ENCODE results near the gene CLCN7.

DNA sequence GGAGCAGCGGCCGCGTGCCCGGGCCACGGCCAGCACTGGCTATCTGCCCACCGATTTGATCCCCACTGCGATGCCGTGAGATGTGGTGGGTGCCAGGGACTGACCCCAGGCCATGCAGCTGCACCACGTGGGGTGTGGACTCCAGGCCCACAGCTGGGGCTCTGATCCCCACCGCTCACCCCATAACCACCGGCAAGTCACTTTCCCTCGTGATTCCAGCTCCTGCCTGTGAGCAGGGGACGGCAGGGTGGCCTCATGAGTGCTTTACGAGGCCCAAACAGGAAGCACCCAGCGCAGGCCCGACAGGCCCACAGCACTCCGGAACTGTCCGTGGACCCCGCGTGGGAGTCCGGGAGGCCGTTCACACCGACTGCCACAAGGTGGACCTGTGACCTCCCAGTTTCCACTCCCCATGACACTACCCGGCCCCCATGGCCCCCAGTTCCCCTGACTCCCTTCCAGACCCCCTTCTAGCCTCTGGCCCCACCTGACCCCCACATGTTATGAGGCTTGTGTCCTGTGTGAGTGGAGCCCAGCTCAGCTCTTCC lies 13.3 kb upstream of the CLCN7 start:
- TF ChIP-seq, protein P1, sequence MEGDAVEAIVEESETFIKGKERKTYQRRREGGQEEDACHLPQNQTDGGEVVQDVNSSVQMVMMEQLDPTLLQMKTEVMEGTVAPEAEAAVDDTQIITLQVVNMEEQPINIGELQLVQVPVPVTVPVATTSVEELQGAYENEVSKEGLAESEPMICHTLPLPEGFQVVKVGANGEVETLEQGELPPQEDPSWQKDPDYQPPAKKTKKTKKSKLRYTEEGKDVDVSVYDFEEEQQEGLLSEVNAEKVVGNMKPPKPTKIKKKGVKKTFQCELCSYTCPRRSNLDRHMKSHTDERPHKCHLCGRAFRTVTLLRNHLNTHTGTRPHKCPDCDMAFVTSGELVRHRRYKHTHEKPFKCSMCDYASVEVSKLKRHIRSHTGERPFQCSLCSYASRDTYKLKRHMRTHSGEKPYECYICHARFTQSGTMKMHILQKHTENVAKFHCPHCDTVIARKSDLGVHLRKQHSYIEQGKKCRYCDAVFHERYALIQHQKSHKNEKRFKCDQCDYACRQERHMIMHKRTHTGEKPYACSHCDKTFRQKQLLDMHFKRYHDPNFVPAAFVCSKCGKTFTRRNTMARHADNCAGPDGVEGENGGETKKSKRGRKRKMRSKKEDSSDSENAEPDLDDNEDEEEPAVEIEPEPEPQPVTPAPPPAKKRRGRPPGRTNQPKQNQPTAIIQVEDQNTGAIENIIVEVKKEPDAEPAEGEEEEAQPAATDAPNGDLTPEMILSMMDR (IDR thresholded peaks at IDR 0.05), result no peak
- TF ChIP-seq POLR2A (IDR thresholded peaks at IDR 0.05) (no peak), POLR2AphosphoS5 (IDR thresholded peaks at IDR 0.05) (no peak), EP300 (IDR thresholded peaks at IDR 0.05; ENCODE audit: low read depth) (no peak)
